Measurements from ENCODE around the gene RCBTB2.
A peak's percentile ranks its signal among the peaks of the same experiment; 100 is the strongest.

The RCBTB2 gene

DNA sequence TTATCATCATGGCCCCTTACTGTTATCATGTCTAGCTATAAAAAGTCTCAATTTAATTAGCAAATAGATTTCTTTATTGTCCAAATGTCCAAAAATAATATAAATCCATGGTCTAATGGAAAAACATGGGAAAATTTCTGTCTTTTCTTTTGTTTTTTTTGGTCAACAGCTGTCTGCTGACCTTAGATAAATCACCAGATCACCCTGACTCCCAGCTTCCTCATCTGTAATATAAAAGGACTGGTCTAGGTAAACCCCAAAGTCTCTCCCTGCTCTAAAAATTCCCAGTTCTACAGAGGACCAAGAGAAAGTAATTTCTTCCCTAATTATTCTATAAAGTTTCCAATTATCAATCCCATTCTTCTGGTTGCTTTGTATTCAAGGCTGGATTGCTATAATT, 30.7 kb upstream of the RCBTB2 start:
- DNase-seq (ENCODE audit: low read depth), result no peak

DNA sequence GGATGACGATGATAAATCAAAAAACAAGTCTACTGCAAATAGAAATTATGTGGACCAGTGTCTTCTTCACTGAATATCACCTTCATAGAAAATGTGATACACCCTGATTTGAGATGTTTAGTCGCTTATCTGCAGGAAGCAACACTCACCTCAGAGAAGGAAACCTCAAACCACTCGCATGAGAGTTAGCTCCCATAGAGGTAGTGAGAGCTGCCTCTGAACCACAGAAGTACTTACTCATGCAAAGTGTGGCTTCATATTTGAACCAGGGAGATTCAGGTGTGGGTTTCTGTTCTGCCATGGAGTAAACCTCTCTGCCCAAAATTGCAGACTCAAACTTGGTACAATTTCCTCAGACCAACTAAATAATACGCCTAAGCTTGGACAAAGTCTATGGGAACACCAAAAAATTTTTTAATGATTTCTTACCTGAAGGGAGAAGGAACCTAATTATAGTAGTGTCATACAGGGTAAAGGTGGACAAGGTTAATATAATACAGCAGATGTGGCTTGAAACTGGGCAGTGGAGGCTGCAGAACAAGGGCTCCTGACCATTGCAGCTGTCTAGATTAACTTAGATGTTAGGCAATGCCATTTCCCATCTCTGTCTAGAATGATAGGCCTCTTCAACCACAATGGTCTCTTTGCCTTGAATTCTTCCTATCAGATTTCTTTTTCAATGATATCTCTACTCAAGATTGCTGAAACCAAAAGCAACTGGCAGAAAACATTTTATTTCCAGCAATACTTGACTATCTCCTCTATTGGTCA, 29.6 kb upstream of the RCBTB2 start:
- no peak for DNase-seq (ENCODE audit: low read depth)

DNA sequence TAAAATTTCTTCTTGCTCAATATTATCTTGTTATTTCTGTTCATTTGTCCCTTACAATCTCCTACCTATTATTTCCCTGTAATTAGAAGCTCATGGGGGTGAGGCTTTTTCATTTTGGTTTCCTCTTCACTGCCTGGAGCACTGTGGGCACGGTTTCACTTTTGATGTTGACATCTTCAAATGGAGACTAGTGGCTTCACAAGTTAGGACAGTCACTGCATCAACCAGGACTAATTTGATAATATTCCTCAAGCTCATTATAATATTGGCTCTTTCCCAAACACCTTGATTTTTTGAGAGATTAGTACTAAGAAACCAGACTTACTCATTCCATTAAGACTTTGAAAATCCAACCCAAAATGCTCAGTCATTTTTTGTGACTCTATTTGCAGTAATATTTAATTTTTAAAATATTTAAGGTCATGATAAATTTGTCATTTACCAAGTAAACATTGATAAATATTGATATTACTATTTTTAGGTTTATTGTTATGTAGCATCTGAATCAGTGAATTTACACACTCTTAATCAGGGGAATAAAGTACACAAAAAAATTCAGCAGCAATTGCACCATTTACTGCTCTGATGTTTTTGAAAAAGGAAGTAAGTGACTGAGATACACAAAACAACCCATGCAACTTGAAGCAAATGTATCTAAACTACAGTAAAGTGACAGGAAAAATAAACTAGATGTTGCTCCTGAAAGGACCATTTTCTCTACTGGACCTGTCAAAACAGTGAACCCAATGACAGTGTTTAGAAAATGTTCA, 28.8 kb upstream of the RCBTB2 start:
- DNase-seq (ENCODE audit: low read depth), result no peak

DNA sequence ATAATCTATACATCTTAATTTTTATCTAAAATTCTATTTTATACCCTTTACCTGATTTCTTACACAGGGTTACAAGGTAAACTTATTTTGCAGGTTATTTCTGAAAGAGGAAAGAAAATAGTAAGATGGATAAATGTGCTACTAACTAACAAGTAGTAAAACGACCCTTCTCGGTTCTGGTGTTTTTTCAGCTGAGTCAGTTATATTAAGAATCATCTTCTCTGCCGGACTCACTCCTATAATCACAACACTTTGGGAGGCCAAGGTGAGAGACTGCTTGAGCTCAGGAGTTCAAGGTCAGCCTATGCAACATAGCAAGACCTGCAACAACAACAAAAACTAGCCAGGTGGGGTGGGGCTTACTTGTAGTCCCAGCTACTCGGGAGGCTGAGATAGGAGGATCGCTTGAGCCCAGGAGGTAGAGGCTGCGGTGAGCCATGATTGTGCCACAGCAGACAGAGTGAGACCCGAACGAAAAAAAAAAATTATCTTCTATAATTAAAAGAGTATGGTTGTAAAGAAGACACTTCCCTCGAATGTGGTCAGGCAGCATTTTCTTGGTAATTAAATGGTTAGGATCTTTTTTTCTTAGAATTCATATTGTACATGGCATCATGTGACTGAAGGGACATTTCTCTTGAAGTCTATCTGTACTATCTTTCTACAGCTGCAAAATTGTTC, 27.9 kb upstream of the RCBTB2 start:
- DNase-seq (ENCODE audit: low read depth), result no peak

DNA sequence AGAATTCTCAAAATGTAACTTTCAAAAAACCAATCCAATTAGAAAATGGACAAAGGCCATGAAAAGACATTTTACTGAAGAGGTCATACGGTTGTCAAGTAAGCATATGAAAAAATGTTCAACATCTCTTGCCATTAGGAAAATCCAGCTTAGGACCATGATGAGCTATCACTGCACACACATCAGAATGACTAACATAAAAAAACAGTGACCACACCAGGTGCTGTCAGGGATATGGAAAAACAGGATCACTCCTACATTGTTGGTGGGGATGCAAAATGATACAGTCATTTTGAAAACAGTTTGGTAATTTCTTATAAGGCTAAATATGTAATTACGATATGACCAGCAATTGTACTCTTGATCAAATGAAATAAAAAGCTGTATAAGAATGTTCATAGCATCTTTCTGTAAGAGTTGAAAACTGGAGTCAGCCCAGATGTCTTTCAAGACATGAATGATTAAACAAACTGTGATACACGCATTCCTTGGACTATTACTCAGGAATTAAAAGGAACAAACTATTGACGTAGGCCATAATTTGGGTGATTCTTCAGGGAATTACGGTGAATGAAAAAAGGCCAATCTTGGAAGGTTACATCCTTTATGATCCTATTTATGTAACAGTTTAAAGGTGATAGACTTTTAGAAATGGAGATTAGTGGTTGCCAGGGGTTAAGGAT, 26.9 kb upstream of the RCBTB2 start:
- no peak for DNase-seq (ENCODE audit: low read depth)

DNA sequence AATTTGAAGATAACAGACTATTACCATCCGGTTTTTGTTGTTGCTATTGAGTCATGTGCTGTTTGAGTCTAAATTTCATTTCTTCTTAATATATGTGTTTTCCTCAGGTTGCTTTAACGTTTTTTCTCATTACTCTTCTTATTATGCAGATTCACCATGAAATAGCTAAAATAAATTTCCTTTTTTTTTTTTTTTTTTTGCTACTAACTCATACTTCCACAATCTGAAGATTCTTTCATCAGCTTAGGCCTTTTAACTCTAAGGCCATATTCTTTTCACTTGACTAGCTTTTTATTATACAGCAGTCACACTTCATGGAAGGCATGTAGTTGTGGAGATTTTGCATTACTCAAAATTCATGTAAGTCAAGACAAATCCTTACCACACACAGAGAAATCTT, 23.9 kb upstream of the RCBTB2 start:
- DNase-seq (ENCODE audit: low read depth), result no peak

DNA sequence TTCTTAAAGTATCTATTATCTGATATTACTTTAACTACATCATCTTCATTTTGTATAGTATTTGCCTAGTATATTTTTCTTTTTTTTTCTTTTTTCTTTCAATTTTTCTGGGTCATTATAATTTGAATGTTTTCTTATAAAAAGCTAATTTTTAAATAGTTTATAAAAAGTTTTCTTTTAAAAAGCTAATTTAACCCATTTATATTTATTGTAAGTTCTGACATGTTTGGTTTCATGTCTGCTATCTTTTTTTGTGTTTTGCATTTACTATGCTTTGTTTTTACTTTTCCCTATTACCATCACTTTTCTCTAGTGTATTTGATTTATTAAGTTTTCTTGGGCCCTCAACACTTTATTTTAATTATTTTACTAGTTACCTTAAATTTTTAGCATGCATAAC, 22.6 kb upstream of the RCBTB2 start:
- DNase-seq (ENCODE audit: low read depth), result no peak

DNA sequence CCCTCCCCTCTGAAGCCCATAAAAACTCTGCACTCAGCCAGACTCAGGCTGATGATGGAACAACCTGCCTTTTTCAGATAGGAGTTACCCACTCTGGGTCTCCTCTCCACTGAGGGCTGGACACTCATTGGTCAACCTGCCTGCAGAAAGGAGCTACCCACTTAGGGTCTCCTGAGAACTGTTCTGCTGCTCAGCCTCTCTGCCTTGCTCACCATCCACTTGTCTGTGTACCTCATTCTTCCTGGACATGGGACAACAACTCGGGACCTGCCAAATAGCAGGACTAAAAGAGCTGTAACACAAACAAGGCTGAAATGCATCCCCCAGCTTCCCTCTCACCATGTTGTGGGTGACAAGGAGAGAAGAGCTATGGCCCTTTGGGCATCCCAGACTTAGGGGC, 18.4 kb upstream of the RCBTB2 start:
- no peak for DNase-seq (ENCODE audit: low read depth)

DNA sequence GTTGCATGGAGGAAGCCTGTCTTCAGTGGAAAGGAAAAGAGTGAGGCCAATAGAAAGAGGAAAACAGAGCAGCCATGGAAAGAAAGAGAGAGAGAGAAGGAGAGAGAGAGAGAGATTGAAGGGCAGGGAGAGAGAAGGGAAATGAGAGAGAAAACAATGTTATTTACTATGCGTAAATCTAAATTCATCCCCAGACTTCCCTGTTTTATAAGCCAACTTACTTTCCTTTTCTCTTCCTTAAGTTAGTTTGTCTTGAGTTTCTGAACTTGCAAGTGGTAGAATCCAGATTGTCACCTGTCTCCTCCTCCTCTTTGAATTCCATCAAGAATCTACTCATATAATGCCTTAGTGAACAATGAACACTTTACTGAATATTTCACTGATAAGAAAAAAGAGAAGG, 16.8 kb upstream of the RCBTB2 start:
- no peak for DNase-seq (ENCODE audit: low read depth)

DNA sequence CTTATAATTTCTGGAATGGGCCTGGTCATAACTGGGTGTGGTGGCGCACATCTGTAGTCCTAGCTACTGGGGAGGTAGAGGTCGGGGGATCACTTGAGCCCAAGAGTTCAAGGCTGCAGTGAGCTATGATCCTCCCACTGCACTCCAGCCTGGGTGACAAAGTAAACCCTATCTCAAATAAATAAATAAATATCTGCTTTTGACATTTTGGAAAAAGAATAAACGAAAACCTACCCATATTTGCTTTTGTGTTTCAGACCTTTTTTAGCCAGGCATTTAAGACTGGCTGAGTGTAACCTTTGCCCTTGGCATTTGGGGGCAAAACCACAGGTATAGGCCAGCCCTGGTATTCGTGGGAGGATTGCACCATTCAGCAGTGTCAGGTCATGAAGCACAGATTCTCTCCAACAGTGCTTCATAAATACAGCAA, 14.8 kb upstream of the RCBTB2 start:
- DNase-seq (ENCODE audit: low read depth), result no peak

DNA sequence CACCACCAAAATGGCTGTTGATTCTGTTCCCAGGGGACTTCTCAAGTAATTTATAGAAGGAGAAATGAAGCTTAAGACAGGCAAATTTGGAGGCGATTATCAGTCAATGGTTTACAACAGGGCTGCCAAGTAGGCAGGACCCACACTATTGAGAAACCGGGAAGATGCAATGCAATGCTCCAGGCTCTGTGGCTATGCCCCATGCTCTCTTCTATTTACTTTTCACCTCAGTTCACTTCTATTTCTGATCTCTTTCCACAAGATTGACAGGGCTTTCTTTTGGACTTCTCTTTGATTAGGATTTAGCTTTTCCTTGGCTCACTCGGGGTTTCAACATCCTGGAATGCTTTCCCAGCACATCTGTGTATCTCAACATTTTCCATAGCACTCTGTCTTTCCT, 12.7 kb upstream of the RCBTB2 start:
- DNase-seq (ENCODE audit: low read depth), result no peak

DNA sequence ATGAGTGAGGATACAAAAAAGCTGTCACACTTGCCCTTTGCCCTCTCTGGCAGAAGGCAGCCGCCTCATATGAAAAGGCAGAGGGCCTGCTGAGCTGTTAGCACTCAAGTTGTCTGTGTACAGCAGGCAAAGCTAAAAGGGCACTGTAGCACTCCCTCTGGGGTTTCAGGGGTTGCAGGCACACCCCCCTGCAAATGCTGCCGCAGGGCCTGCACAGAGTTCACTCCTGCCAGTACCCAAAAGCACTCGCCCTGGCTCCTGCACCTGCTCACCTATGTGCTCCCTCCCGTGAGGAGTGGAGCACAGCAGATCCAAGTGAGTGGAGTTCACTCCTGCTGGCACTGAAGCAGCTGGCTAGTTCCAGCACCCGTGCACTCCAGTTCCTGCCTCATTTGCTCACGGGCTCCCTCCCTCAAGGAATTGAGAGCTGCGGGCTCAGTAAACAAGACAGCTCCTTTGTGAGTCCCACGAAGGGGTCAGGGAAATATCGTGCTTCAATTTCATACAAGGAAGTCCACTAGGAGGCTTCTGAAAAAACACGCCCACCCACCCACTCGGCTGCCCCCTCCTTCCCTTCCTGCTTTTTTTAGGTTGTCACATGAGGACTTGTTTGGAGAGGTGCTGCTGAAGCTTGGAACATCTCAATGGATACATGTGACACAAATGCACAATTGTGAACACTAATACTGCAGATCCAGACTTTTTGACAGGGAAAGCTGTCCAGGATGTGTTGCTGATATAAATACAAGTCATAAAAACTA, 9.9 kb upstream of the RCBTB2 start:
- DNase-seq (ENCODE audit: low read depth), result no peak

DNA sequence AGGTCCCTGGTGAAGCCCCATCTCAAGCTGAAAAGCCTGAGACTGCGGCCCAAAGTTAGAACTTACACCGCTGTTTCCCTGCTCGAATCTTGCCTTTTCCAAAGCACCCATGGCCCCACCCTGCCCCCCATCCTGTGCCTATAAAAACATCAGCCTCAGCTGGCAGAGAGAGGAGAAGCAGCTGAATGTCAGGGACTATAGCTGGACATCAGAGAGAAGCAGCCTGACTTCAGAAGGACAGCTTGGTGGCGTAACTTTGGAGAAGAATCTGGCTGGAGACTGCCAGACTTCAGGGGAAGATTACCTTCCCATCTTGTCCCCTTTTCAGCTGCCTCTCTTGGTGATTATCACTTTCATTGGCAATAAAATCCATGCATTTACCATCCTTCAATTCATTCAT, 9.3 kb upstream of the RCBTB2 start:
- DNase-seq (ENCODE audit: low read depth), result no peak

DNA sequence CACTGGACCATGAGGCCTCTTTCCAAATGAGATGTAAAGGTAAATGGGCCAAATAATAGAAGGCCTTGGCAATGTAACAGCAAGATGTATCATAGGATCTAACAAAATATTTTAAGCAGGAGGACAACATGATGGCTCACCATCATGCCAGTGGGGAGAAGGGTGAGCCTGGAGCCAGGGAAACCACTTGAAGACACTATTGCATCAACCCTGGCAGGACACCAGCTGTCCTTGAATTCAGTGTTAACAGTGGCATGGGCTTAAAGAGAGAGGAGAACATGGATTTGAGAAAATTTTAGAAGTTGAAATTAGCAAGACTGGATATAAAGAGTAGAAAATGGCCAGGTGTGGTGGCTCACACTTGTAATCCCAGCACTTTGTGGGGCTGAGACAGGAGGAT, 6.7 kb upstream of the RCBTB2 start:
- no peak for DNase-seq (ENCODE audit: low read depth)

DNA sequence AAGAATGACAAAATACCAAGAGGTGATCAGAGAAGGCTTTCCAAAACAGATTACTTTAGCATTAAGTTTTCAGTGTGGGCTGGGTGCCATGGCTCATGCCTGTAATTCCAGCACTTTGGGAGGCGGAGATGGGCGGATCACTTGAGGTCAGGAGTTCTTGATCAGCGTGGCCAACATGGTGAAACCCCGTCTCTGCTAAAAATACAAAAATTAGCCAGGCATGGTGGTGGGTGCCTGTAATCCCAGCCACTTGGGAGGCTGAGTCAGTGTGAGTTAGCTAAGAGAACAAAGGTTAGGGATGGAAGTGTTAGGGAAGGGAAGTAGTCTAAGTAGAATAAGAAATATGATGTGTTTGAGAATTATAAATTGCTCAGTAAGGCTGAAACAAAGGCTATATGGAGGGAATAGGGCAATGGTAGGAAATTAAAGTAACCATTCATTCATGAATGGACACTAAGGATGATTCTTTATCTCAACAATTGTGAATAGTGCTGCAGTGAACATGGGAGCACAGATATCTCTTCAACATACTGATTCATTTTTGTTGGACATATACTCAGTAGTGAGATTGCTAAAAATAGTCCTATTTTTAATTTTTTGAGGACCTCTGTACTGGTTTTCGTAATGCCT, 3.9 kb upstream of the RCBTB2 start:
- no peak for DNase-seq (ENCODE audit: low read depth)

DNA sequence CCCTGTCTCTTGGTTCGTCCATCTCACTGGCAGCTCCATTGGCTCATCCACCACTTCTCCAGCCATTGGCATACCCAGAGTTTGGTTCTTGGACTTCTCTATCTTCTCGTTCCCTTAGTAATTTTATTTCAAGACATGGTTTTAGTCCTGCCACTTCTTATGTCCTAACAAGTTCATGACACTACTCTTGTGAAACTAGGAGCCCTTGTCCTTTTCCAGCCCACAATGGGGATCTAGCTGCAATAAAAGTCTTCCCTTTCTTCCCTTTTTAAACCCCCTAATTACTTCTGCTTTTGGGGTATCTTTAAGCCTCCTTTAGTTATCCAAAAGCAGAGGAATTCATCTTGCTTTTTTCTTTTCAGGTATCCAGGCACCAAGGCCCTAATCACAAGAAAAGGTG, 2.9 kb upstream of the RCBTB2 start:
- no peak for DNase-seq (ENCODE audit: low read depth)

DNA sequence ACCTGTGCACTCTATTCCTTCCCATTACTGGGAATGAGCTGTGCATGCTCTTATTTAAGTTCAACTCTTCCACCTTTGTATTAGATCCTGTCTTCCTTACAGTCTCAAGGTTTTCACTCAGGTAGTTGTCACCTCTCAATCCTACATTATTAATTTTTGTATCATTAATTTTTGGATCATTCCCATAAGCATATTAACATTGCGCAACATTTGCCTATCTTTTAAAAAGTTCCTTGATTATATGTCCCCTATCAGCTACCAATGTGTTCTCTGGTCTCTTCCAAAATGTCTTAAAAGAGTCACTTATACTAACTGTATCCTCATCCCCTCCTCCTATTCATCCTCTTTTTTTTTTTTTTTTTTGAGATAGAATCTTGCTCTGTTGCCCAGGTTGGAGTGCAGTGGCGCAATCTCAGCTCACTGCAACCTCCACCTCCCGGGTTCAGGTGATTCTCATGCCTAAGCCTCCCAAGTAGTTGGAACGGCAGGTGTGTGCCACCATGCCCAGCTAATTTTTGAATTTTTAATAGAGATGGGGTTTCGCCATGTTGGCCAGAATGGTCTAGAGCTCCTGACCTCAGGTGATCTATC, 2.1 kb upstream of the RCBTB2 start:
- DNase-seq (ENCODE audit: low read depth), result no peak

DNA sequence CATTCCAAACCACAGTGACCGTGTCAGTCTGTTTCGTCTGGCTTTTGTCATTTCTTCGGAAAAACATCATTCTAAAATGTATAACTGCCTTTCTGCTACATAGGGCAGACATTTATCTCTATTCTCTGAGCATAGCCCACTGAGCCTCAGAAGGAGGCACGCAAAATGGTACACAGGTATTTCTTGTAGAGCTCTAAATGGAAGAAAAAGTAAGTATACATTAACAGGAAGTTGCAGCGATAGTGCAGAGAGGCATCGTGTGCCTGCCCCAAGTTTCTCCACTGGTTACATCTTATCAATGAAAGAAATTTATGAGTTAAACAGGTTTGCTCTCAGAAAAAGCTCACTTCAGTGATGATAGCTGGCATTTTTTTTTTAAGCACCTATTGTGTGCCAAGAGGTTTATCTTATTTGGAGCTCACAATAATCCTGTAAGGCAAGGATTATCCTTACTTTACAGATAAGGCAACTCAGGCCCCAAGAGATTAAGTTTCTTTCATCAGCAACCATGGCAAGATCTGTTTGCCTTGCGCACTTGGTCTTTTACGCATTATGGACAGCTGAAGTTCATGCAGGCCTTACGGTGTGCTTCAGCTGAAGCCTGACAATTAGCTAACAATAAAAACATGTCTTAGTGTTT, 1.2 kb upstream of the RCBTB2 start:
- DNase-seq (ENCODE audit: low read depth), result no peak

DNA sequence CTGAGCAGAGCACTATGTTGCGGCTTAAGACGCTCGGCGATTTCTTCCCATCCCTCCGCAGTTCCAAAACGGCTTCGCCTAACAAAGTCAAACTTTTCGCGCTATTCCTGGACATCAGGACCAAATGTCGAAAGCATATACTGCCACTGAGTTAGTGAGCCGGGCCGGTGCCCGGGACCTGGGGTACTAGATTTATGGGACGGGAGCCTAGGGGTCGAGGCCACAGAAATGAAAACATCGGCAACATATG, 699 bp downstream of the RCBTB2 start:
- DNase-seq (ENCODE audit: low read depth), result peak; percentile 9

DNA sequence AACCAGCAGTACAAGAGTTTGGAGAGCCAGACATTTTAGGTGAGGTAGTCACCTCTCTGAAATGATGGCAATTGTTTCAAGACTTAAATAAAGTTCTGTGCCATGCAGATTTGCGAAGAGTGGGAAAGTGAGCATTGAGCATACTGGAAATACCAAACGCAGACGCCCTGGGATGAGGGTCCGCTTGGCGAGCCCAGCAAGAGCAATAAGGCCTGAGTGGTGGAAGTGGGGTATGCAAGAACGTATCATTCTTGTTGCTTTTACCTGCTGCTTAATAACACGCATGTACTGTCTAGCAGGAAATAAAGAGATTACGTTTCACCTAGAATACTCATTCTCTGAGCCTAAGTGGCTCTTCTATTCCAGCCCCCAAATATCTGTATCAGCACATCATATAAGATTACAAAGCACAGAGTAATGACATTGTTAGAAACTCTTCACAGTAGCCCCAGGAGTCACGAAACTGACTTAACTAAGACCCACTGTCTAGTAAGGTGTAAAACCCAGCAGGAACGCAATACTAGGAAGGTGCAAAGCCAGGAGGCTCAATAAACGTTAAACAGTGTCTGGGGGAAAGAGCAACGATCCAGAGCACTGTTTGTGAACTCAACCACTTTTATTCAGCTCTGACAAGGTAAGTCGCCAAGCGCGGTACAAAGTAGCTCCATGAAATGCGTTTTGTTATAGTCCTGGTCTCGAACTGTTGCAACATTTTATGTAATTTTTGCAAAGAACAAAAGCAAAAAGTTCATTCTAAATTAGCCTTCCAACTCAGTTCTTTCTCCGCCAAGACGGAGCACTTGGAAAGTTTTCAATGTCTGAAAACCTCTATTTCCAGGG, 1.2 kb downstream of the RCBTB2 start:
- no peak for DNase-seq (ENCODE audit: low read depth)
